NB4 (cell line): ENCODE measurements around the gene TBC1D22A.

Source experiments
- POLR2A ChIP-seq: IDR thresholded peaks from 2 replicates; pipeline ENCODE4 v1.6.1; 2011; ENCODE audit warnings: mild to moderate bottlenecking; ENCODE audit not compliant: insufficient read length; ENCODE audit errors: extremely low read depth
- TF ChIP-seq, protein P1 (sequence below): IDR thresholded peaks from one replicate; pipeline ENCODE4 v1.5.1; 2012; ENCODE audit warnings: low read depth, low read length
- TF ChIP-seq, protein P2 (sequence below): IDR thresholded peaks from 2 replicates; pipeline ENCODE4 v1.6.1; 2011; ENCODE audit warnings: low read depth, low read length

DNA sequence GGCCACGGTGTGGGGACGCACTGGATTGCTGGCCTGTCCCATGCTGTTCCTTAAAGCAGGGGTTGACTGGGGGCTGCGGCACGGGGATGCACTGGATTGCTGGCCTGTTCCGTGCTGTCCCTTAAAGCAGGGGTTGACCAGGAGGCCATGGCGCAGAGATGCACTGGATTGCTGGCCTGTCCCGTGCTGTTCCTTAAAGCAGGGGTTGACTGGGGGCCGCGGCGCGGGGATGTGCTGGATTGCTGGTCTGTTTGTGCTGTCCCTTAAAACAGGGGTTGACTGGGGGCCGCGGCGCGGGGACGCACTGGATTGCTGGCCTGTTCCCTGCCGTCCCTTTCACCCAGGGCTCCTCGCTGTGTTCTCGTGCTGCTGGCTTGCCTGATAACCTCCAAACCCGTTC, 383.4 kb downstream of the TBC1D22A start:
- TF ChIP-seq, protein P1, sequence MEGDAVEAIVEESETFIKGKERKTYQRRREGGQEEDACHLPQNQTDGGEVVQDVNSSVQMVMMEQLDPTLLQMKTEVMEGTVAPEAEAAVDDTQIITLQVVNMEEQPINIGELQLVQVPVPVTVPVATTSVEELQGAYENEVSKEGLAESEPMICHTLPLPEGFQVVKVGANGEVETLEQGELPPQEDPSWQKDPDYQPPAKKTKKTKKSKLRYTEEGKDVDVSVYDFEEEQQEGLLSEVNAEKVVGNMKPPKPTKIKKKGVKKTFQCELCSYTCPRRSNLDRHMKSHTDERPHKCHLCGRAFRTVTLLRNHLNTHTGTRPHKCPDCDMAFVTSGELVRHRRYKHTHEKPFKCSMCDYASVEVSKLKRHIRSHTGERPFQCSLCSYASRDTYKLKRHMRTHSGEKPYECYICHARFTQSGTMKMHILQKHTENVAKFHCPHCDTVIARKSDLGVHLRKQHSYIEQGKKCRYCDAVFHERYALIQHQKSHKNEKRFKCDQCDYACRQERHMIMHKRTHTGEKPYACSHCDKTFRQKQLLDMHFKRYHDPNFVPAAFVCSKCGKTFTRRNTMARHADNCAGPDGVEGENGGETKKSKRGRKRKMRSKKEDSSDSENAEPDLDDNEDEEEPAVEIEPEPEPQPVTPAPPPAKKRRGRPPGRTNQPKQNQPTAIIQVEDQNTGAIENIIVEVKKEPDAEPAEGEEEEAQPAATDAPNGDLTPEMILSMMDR: no peak
- no peak for TF ChIP-seq POLR2A
- TF ChIP-seq, protein P2, sequence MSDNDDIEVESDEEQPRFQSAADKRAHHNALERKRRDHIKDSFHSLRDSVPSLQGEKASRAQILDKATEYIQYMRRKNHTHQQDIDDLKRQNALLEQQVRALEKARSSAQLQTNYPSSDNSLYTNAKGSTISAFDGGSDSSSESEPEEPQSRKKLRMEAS: no peak
